Cerebellar cortex (tissue), 1 donor: ENCODE data around the gene TEKT2.

Experiments used
- DNase-seq: peaks from one replicate; pipeline ENCODE4 v3.0.0-alpha.2; 2015; ENCODE audit warnings: low spot score

TEKT2 gene

GRCh38 chr1:36106269-36106668 is 22.4 kb downstream of the TEKT2 start:
- no peak for DNase-seq

- no peak for DNase-seq
These were observed 23.5 kb downstream of the TEKT2 start for GRCh38 chr1:36107394-36107793.

GRCh38 chr1:36108314-36108713 is 24.4 kb downstream of the TEKT2 start:
- DNase-seq = no peak

GRCh38 chr1:36109041-36109679 is 25.3 kb downstream of the TEKT2 start:
- DNase-seq = no peak

- DNase-seq = no peak
These were observed 27.3 kb downstream of the TEKT2 start for GRCh38 chr1:36111151-36111550.

- no peak for DNase-seq
These were observed 28.9 kb downstream of the TEKT2 start for GRCh38 chr1:36112823-36113222.

- DNase-seq = no peak
These were observed 30.5 kb downstream of the TEKT2 start for GRCh38 chr1:36114371-36114770.

GRCh38 chr1:36115200-36115669 is 31.3 kb downstream of the TEKT2 start:
- DNase-seq = peak; percentile 82

GRCh38 chr1:36115931-36116330 is 32.0 kb downstream of the TEKT2 start:
- no peak for DNase-seq

- DNase-seq = no peak
These were observed 33.0 kb downstream of the TEKT2 start for GRCh38 chr1:36116901-36117300.

GRCh38 chr1:36118447-36119204 is 34.7 kb downstream of the TEKT2 start:
- no peak for DNase-seq

GRCh38 chr1:36119456-36119855 is 35.6 kb downstream of the TEKT2 start:
- DNase-seq = no peak

- DNase-seq = no peak
These were observed 38.5 kb downstream of the TEKT2 start for GRCh38 chr1:36122062-36123030.

- DNase-seq = no peak
These were observed 39.5 kb downstream of the TEKT2 start for GRCh38 chr1:36123356-36123755.

- no peak for DNase-seq
These were observed 40.7 kb downstream of the TEKT2 start for GRCh38 chr1:36124404-36125128.

- DNase-seq = no peak
These were observed 41.5 kb downstream of the TEKT2 start, which contains the start of gene COL8A2 for GRCh38 chr1:36125129-36125991. Gene COL8A2 (minus strand): TSS chr1:36125222. CDS start chr1:36100242, 24,980 bp downstream.

- no peak for DNase-seq
These were observed 42.3 kb downstream of the TEKT2 start for GRCh38 chr1:36126005-36126716.

- no peak for DNase-seq
These were observed 43.1 kb downstream of the TEKT2 start for GRCh38 chr1:36126797-36127500.
